AG04450 (cell line): ENCODE data around the gene KLF16. TPM values are rescaled to one million over a fixed set of nuclear protein-coding genes. Genes with fewer than 3 reads are reported as not detected.
A peak's percentile ranks its signal among the peaks of the same experiment; 100 is the strongest.

Experiments
- CTCF ChIA-PET: fragments of 300-600, 350-600 bp; formaldehyde crosslinking; extraction: SDS; loops from one replicate; lab custom pipeline; 2022; ENCODE audit warnings: antibody characterized with exemption, inconsistent platforms; lab: Charles Lee
- POLR2A ChIA-PET: fragments of 350-600 bp; formaldehyde crosslinking; extraction: SDS; loops from one replicate; lab custom pipeline; 2021; ENCODE audit warnings: antibody characterized with exemption, inconsistent platforms; lab: Yijun Ruan, JAX
- DNase-seq: peaks from one replicate; pipeline ENCODE4 v3.0.0-alpha.2; 2011; ENCODE audit warnings: low read depth, low spot score
- H3K27ac ChIP-seq: one replicate; pipeline ENCODE4 v1.5.1; 2012; ENCODE audit warnings: low read depth, low read length, control low read depth
- H3K27me3 ChIP-seq: one replicate; pipeline ENCODE4 v1.6.0; 2012; ENCODE audit warnings: low read length; ENCODE audit not compliant: control insufficient read depth, insufficient read depth
- H3K4me3 ChIP-seq: 2 replicates; pipeline ENCODE4 v1.5.1; 2011; ENCODE audit warnings: mild to moderate bottlenecking, low read depth, low read length, control low read depth
- H3K9me3 ChIP-seq: 2 replicates; pipeline ENCODE4 v1.5.1; 2012; ENCODE audit warnings: low read length; ENCODE audit not compliant: control insufficient read depth, insufficient read depth
- polyA plus RNA-seq: library from polyadenylated mRNA; depleted of rRNA; stranded (reverse); fragments of >200 nt; gene quantifications from 2 replicates; pipeline ENCODE4 v1.2.3, GENCODE V29; 2011
- TF ChIP-seq, protein P1 (sequence below): IDR thresholded peaks from 2 replicates; pipeline ENCODE4 v1.5.1; 2011; ENCODE audit warnings: low read depth, low read length, control low read depth, inconsistent platforms

Gene KLF16
- polyA plus RNA-seq, 1 experiment, result 3.4 TPM

DNA sequence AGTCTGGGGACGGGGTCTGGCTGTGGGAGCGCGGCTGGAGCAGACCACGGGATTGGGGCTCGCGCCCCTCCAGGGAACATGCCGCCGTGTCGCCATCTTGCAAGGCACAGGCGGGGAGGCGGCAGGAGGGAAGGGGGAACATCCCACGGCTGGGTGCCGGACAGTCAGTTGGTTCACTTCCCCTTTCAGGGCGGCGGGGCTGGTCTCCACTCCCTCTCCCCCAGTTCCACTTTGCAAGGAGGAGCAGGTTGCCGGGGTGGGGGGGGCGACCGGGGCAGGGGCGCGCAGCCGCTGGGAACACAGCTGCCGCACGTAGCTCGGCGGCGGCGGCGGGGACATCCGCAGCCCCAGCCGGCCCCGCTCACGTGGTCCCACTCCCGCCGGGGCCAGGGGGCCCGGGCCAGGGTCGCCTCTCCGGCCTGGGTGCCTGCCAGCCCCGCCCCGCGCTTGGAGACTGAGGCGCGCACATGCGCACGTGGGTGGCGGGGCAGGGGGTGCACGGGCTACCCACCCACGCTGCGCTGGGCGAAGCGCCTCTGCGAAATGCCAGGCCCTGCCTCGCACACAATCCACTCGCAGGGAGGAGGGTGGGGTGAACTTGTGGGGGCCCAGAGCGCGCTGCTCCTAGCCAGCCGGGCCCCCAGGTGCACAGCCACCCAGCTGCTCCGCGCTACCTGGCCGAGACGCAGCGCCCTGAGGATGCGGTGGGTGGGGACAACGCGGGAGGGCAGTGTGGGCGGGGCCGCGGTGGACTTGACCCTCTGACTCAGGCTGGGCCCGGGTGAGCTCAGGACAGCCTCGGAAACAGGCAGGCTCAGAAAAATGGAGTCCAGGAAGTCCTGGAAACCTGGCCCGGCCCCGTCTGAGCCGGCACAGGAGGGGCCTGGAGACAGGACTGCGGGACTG is 6.4 kb downstream of the KLF16 start:
- Histone ChIP-seq H3K27me3 (no peaks in the 10 kb centered on the region), H3K4me3 (peak overlapping the region; percentile 52), H3K9me3 (no peaks in the 10 kb centered on the region; the same call in 1 of the 2 replicates), H3K27ac (peak overlapping the region; percentile 83)
- no peak for DNase-seq
- TF ChIP-seq, protein P1, sequence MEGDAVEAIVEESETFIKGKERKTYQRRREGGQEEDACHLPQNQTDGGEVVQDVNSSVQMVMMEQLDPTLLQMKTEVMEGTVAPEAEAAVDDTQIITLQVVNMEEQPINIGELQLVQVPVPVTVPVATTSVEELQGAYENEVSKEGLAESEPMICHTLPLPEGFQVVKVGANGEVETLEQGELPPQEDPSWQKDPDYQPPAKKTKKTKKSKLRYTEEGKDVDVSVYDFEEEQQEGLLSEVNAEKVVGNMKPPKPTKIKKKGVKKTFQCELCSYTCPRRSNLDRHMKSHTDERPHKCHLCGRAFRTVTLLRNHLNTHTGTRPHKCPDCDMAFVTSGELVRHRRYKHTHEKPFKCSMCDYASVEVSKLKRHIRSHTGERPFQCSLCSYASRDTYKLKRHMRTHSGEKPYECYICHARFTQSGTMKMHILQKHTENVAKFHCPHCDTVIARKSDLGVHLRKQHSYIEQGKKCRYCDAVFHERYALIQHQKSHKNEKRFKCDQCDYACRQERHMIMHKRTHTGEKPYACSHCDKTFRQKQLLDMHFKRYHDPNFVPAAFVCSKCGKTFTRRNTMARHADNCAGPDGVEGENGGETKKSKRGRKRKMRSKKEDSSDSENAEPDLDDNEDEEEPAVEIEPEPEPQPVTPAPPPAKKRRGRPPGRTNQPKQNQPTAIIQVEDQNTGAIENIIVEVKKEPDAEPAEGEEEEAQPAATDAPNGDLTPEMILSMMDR, result no peak
- POLR2A ChIA-PET, result interaction anchor here (0.6 kb wide), 1 partner anchor 405 kb away, joined by 3 read pairs; no protein-coding TSS in a partner anchor
- CTCF ChIA-PET, result interaction anchor here (0.7 to 2.2 kb wide), 3 partner anchors 8 to 31 kb away, joined by 3 to 6 read pairs (median 4); no protein-coding TSS in a partner anchor

DNA sequence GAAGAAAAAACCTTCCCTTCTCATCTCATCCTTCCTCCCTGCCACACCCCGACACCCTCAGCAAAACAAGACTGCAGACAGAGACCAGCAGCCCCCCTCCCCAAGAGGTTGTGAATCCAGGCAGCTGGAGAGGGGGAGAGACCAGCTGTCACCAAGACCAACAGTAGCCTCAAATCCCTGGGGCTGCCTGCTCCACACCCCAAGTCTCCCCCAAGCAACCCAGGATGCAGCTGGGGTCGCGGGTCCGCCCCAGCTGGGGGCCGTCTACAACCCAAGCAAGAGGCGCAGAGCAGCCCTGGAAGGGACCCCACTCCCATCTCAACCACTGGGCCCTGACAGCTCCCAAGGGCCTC is 7.1 kb downstream of the KLF16 start:
- DNase-seq, result no peak
- no peaks in the 10 kb centered on the region for H3K27me3 ChIP-seq
- peak overlapping the region; percentile 52 for H3K27ac ChIP-seq
- ChIA-PET CTCF (interaction anchor here (0.7 to 2.2 kb wide), 2 partner anchors 19 to 30 kb away, joined by 3 to 6 read pairs; no protein-coding TSS in a partner anchor), POLR2A (no interaction called here)
- H3K4me3 ChIP-seq, result peak overlapping the region; percentile 52
- H3K9me3 ChIP-seq, result no peaks in the 10 kb centered on the region; the same call in 1 of the 2 replicates
- TF ChIP-seq, protein P1, result no peak

DNA sequence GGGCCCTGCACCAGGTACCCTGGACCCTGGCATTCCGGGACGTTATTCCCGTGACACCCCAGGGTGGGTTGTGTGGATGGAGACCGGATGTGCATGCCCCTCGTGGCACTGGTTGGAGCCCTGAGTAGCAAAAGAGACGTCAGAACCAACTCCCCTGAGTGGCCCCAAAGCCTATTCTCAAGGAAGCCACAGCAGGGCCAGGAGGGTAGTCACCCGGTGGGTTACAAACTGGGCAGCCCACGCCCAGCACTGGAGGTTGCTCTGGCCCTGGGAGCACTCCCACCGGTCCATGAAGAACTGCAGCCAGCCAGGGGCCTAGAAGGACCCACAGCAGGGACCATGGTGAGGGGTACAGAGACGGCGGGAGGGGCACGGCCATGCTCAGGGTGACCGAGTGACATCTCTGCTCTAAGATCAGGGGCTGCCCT is 7.5 kb downstream of the KLF16 start:
- CTCF ChIA-PET, result interaction anchor here (0.7 kb wide), 1 partner anchor 29 kb away, joined by 3 read pairs; no protein-coding TSS in a partner anchor

DNA sequence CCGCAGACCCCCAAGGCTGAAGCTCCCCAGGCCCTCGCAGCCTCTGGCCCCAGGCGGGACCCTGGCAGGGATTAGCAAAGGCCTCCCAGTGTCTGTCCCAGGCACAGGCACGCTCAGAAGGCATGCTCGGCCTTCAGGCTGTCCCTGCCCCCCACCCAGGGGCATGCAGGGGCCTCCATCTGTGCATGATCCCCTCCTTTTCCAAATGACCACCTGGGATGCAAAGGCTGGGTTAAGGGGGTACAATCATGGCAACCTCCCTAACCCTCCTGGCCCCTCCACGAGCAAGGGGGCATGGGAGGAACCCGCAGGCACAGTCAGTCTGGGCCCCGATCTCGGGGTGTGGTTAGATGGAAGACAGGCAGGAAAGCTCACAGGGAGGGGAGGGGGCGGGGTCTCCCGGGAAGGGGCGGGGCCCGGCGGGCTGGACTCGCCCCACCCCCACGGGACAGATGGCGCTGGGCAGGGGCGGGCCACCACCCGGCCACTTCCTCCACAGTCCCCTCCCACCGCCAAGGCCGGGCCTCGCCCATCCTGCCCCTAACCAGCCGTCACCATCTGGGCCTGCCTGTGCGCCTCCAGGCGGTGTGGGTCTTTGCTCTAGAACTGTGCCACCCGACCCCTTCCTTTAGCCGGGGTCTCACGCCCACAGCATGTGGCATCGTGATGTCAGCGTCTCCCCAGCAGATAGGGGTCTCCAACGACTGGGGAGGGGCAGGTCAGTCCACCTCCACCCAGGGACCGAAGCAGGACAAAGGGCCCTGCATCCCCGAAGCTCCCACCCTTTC is 8.1 kb downstream of the KLF16 start:
- Histone ChIP-seq H3K27me3 (no peaks in the 10 kb centered on the region), H3K27ac (peak overlapping the region; percentile 52), H3K9me3 (no peaks in the 10 kb centered on the region; the same call in 1 of the 2 replicates), H3K4me3 (peak overlapping the region; percentile 52)
- DNase-seq, result peak; percentile 61
- ChIA-PET POLR2A (interaction anchor here (0.6 to 1.0 kb wide), 3 partner anchors 9 to 164 kb away, joined by 4 to 14 read pairs (median 4); no protein-coding TSS in a partner anchor), CTCF (interaction anchor here (0.7 to 1.0 kb wide), 3 partner anchors 8 to 29 kb away, joined by 3 to 6 read pairs (median 4); no protein-coding TSS in a partner anchor)
- TF ChIP-seq, protein P1, result no peak

More for the DNA sequence above, 7.5 kb downstream of the KLF16 start:
- Histone ChIP-seq H3K9me3 (no peaks in the 10 kb centered on the region; the same call in 1 of the 2 replicates), H3K27me3 (no peaks in the 10 kb centered on the region), H3K27ac (peak overlapping the region; percentile 52), H3K4me3 (peak overlapping the region; percentile 52)
- no peak for DNase-seq
- TF ChIP-seq, protein P1, result no peak
- POLR2A ChIA-PET, result interaction anchor here (1.0 kb wide), 1 partner anchor 20 kb away, joined by 4 read pairs; no protein-coding TSS in a partner anchor
